GM04503 (cell line): ENCODE data around the gene DRAM1.
"Not testable (repeated sequence)": the region's sequence is repeated elsewhere in the genome, so short reads cannot be mapped to it uniquely, and the experiment has no call there.

Experiments used
- DNase-seq: peaks from one replicate; pipeline ENCODE4 v3.0.0-alpha.2; 2012; ENCODE audit warnings: low read depth

The DRAM1 gene

DNA sequence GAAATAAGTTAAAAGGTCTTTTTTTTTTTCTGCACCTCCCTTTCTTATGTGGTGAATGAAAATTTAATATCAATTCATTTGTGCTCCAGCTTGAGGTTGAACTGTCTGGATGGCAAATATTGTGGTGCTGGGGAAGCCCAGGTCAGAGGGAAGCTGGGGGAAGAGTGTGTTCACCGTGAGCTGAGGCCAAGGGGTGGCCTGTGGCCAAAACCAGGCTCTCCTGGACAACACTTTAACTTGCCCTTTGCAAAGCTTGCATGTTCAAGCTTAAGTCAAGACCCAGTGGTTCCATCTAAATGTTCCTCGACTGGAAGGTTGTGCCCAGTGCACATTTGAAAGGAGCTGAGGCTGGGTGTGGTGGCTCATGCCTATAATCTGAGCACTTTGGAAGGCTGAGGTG lies 28.8 kb downstream of the DRAM1 start:
- DNase-seq = no peak

DNA sequence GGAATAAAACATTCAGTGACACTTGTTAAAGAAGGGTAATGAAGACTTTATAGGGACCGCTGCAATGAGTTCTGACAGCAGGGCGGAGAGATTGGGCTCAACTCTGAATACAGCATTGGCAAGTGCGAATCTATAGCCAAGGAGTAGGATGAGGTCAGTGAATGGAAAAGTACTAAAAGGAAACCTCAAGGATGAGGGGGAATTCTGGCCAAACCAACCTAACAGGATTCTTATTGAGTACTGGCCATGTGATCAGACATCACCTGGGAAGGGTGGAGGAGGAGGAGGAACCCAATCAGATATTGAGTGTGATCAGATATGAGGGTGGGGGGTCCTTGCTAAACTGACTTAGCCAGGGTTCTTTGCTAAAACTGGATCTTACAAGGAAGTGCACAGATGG lies 31.0 kb downstream of the DRAM1 start:
- no peak for DNase-seq

DNA sequence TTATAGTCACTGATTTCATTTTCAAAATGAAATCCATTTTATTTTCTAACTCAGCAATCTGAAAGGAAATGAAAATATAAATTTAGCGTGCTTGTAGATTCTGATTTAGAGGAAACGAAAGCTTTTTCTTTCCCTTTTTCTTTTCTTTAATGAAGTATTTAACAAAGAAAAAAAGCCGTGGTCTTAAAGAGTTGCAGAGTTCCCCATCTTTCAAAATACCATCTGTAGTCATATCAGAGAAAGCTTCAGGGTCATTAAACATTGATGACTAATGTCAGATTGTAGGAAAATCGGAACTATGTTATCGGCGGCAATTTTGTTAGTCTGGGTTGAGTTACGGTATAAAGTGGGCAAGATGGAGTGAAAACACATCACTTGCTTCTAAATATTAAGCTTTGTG lies 32.3 kb downstream of the DRAM1 start:
- DNase-seq = no peak

DNA sequence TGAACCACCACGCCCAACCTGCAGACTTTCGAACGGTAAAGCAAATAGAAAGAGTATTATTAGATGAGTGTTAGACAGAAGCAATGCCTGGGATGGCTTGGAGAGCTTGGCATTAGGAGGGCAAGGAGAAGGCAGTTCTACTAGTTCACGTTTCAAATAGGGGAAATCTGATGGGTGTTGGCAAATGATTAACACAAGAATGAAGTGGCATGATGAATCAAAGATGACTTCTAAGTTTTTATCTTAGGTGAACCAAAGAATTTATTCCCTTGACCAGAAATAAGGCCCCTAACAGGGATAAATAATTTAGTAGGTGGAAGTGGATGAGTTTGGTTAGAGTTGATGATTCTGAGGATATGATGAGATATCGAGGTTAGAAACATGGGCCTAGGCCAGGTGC lies 38.5 kb downstream of the DRAM1 start:
- no peak for DNase-seq

DNA sequence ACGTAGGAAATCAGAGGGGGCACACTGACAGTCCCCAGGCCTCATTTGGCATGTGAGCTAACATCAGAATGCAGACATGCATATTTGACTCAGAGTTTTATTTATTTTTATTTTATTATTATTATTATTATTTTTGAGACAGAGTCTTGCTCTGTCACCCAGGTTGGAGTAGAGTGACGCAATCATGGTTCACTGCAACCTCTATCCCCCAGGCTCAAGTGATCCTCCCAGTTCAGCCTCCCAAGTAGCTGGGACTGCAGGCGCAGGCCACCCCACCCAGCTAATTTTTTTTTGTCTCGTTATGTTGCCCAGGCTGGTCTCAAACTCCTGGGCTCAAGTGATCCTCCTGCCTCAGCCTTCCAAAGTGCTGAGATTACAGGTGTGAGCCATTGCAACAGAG lies 41.4 kb downstream of the DRAM1 start:
- DNase-seq = not testable (repeated sequence)

DNA sequence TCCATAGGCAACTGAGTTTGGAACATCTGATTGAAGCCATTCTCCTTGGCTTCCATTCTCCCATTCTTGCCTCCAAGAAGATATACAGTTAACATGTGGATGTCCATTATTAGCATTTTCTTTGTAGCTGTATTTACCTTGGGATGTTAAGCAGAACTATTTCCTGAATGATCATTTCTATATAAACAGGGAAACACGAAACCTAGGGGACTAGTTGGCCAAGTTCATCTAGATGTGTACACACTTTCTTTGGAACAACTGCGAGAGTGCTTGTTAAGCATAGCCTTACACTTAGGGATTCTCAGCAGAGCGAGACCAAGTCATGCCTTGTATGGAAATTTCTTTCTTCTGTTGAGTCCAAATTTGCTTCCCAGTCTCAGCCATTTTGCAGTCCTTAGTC lies 42.1 kb downstream of the DRAM1 start:
- no peak for DNase-seq

DNA sequence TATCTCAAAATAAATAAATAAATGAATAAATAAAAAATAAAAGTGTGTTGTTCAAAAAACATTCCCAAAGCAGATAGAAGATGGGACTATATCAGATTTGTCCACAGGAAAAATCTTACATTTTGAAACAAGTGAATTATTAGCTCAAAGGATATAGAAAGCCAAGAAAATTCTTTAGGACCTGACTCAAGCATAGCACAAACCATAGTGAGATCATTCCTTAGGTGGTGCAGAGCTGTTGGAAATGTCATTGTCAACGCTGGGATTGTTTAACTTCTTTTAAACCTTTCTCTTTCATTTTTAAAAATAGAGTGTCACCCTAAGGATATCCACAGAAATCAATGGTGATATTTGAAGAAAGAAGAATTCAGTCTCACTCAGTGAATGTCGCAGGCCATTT lies 43.5 kb downstream of the DRAM1 start:
- DNase-seq = no peak

DNA sequence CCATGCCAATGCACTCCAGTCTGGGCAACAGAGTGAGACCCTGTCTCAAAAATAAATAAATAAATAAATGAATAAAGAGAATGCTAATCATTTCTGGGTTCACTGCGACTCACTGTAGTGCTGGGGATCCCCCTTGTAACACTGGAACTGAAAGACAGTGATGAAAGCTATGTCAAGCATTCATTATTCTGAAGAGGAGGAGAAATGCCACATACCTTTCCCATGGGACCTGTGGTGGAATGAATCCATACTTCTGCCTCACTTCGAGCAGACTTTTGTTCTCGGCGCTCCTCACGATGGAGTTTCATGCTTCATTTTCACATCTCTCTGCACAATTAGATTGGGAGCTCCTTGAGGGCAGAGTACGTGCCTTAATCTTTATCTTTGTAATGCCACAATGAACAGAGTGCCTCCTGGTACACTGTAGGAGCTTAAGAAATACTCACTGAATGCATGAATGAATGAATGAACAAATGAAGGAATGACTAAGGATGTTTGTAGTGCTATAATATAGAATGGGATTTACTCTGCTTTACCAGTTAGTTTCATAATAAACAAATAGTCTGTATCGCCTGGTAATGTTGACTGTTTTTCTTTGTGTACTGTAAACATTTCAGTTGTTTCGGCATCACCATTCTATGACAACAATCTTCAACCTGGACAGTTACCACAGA lies 45.8 kb downstream of the DRAM1 start:
- no peak for DNase-seq

DNA sequence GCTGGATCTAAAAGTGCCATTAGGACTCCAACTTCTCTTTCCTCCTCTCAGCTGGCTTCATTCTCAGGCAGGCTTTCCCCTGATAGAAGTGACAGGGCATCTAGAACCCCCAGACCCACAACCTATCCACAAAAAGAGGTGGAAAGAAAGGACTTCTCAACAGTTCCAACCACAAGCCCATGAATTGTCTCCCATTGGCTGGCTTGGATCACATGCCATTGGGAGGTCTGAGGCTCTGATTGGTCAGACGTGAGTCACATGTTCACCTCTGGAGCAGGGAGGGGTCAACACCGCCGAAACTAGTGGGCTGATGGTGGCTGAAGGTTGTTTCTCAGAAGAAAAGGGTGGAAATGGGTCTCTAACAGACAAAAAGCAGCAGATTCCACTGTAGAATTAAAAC lies 47.2 kb downstream of the DRAM1 start:
- no peak for DNase-seq

DNA sequence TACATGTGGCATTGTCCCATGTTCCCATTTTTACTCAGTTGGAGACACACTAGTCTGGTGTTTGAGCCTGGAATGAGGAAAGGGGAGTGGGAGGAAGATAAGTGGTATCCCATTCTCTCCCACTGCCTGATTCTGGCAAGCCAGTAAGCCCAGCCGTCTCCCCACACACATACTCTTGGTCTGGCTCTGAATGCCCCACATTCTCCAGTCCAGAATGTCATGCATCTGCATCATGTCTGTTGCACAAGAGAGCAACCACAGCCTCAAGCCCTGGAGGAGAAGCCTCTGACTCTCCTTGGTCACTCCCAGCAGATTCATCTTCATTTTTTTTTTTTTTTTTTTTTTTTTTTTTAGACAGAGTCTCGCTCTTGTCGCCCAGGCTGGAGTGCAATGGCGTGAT lies 48.0 kb downstream of the DRAM1 start:
- peak; percentile 98 for DNase-seq

DNA sequence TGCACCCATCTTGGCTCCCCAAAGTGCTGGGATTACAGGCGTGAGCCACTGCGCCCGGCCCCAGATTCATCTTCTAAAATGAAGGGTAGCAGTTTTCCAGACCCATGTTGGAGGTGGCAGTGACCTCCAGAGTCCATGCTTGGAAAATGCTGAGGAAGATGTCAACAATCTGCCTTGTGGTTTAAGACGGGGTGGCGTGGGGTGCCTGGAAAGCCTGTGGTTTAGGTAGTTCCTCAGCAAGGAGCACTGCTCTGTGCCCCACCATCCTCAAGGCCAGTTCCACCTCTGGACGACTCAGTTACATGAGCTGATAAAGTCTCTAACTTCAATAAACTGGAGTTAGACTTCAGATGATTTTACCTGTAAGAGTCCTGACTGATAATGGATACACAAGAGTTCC lies 48.6 kb downstream of the DRAM1 start:
- DNase-seq = no peak

DNA sequence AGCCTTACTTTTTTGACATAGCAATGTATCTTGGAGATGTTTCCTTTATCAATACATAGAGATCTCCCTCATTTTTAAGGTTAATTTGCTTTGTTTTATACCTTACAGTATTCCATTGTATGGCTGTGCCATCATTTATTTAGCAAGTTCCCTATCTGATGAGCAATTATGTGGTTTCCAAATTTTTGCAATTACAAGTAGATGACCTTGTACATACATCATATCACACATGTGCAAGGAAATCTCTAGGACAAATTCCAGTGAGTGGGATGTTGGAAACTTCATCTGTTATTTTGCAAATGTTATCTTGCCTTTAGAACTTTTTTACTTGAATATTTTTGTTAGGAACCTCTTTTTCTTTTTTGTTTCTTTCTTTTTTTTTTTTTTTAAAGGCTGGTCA lies 49.7 kb downstream of the DRAM1 start:
- no peak for DNase-seq

DNA sequence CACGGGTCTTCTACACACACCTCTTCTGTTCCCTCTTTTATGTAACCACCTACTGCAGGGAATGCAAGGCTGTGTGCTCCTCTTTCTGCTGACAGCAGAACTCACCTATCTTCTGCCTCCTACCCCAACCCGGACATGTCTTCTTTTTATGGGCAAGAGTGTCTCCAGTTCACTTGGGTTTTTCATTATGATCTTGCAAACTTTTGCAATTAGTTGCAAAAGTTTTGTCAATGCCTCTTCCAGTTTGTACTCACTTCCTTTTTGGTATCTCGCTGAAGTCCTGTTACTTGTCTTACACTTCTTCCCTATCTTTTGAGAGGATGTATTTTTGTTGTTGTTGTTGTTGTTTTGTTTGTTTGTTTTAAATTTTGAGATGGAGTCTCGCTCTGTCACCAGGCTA lies 50.6 kb downstream of the DRAM1 start:
- DNase-seq = no peak

DNA sequence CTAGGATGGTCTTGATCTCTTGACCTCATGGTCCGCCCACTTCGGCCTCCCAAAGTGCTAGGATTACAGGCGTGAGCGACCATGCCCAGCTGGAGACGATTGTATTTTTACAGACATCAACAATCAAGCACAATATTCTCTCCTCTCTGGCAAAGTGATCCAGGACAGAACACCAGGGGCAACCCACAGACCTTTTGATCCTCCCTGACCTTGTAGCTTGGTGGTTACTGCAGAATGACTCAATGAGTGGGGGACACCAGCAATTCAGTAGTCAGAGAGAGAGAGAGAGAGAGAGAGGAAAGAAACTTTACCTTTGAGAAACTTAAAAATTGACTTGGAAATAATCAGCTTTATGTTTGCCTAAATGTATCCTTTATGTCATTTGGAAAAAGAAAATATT lies 51.2 kb downstream of the DRAM1 start:
- DNase-seq = no peak

DNA sequence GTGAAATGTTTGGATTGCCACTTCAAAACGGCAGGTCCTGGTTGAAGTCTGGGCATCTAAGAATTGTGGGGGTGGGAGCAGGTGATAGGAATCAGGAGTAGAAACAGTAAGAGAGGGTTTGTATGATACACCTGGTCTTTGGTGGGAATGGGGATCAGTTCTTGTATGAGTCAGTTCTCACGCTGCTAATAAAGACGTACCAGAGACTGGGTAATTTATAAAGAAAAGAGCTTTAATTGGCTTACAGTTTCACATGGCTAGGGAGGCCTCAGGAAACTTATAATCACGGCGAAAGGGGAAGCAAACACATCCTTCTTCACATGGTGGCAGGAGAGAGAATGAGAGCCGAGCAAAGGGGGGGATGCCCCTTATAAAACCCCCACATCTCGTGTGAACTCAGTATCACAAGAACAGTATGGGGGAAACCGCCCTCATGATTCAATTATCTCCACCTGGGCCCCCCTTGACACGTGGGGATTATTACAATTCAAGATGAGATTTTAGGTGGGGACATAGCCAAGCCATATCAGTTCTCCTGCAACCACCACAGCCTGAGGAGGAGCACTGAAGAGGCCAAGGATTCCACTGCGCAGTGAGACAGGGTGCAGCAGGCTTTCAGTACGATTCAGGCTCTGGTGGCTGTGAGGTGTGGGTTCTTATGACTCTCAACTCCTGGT lies 52.1 kb downstream of the DRAM1 start:
- DNase-seq = no peak

DNA sequence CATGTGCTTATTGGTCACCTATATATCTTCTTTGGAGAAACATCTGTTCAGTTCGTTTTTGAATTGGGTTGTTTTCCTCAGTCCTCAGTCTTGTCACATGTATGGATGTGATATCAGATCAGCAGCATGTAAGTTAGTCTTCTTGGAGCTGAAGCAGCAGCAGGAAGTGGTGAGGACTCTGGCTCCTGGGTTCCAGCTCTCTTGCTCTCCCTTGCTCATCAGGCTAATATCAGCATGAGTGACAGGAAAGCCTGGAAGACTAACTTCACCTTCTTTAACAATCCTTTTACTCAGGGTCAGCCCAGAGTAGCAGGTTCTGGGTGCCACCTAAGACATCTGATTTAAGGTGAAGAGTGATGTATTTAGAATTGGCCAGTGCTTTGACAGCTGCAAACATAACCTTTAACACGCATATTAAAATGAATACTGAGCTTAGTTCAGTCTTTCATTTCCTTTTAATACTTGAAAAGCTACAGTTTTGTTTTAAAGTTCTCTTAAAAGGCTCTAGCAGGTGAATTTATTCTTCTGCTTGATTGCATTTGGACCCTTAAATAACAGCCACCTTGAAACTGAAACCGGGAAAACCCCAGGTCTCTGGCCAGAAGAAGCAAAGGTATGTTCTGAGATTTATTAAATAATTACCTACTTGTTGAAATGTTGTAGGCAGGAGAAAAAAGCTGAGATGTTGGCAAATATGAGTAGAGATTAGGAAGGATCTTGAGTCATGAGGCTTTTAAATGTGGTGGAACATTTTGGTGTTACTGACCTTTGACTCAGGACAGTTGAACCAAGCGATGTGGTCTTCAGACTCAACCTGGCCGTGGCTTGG lies 54.3 kb downstream of the DRAM1 start:
- DNase-seq = no peak

DNA sequence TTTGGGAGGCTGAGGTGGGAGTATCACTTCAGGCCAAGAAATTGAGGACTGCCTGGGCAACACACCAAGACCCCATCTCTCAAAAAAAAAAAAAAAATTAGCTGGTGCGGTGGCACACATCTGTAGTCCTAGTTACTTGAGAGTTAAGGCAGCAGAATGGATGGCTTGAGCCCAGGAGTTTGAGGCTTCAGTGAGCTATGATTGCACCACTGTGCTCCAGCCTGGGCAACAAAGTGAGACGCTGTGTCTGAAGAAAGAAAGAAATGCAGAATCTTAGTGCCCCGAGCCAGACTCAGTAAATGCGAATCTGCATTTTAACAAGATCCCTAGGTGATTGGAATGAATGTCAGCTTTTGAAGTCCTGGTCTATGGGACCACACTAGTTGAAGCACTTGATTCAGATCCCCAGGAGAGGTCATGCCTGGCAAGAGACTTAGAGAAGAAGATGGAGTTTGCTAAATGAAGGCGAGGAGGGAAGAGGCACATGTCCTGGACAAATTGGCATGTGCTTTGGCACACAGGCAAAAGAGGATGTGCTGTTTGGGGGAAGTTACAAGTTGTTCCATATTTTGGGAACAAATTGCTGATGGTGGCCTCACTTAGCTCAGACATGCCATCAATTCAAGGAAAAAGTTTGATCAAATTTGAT lies 56.6 kb downstream of the DRAM1 start:
- no peak for DNase-seq

DNA sequence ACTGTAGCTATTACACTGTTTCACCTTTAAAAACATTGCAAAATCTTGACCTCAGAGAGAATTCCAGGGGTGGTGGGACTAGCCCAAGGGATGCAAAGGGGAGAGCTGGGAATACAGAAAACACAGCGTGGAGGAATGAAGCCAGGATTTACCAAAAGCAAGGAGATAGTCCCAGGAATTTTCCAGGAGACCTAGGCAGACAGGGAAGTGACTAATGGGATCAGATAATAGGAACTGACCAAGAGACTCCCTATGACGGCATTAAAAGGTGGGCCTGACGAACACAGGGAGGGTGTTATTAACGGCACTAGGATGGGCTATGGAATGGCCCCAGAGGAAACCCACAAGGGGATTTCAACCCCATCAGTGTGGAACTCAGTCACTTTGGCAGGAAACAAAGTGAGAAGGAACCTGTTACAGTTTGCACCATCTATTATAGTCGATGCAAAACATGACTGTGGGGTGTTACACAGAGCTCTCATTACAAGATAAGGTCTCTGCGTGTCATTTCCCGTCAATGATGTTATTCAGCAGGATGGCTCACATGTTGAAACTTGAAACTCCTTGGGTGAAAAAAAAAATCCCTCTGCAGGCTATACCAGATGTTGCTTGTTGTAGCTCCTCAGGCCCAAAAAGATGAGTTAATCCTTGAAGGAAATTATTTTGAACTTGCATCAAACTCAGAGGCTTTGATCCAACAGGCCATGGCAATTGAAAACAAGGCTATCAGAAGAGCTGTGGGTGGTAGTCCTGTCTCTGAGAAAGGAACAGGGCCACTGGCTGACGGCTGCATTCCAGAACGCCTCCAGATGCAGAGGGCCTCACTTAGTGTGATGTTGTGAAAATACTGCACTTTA lies 58.7 kb downstream of the DRAM1 start:
- DNase-seq = peak; percentile 94

DNA sequence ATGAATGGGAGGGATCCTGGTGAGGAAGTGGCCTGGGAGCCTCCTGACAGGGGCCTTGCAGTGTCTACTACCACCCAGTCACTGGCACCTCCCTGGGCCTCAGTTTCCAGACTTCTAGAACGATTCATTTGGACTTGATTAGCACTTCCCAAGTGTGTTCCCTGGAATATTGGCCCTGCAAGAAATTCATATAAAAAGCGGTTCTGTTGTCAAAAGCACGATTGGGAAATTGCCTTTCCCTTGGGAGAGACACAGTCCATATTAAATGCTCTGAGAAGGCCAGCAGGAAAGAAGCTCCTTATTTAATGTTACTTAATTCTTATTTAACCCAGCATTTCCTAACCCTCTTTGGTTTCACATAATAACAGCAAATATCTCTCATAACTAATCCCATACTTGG lies 61.9 kb downstream of the DRAM1 start:
- no peak for DNase-seq

DNA sequence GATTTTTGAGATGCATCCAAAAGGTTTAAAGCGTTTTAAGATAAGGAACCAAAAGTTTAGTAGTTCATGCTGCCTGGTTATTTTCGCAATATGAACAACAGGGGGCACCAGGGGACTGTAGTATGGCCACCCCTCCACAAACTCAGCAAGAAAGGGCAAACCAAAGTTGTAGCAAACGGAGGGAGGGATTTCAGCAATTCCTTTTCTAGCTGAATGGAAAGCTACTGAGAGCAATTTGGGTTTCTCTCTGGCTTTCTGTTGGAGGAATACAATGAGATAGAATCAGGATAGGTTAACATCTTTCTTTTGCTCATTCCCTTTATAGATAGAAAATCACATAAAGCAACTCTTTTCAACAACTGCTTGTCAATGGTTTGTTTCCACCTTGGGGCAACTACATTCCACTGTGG lies 62.5 kb downstream of the DRAM1 start:
- DNase-seq = no peak

DNA sequence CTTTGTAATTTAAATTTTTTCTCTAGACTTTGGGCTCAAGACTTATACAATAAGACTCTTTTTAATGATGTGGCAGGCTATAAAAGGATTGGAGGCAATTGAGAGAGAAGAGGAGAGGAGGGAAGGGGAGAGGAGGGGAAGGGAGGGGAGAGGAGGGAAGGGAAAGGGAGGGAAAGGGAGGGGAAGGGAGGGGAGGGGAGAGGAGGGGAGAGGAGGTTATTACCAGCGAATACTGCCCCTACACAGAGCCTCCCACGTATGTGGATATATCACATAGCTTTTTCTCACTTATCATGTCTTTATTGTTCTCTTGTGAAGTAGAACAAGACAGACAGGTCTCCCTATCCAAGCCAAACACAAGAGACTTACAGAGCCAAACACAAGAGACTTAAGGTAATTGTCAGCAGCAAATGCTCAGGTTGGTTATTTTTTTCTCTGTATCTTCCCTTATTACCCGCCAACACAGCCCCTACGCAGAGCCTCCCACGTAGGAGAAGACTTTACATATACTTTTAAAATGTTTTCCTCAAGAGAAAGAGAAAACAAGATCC lies 63.1 kb downstream of the DRAM1 start:
- DNase-seq = no peak
